Activated gamma-delta T cell (primary cell): ENCODE data around the gene TXNDC2.
"Not testable (repeated sequence)": the region's sequence is repeated elsewhere in the genome, so short reads cannot be mapped to it uniquely, and the experiment has no call there.

Experiments used
- DNase-seq: peaks from one replicate; lab custom pipeline; 2025; lab: John Stamatoyannopoulos, UW
- total RNA-seq, 2 donors: gene quantifications; one replicate each; lab custom pipeline; 2026; lab: John Stamatoyannopoulos, UW

The TXNDC2 gene
- 0 reads per million in 2 donors for total RNA-seq

DNA sequence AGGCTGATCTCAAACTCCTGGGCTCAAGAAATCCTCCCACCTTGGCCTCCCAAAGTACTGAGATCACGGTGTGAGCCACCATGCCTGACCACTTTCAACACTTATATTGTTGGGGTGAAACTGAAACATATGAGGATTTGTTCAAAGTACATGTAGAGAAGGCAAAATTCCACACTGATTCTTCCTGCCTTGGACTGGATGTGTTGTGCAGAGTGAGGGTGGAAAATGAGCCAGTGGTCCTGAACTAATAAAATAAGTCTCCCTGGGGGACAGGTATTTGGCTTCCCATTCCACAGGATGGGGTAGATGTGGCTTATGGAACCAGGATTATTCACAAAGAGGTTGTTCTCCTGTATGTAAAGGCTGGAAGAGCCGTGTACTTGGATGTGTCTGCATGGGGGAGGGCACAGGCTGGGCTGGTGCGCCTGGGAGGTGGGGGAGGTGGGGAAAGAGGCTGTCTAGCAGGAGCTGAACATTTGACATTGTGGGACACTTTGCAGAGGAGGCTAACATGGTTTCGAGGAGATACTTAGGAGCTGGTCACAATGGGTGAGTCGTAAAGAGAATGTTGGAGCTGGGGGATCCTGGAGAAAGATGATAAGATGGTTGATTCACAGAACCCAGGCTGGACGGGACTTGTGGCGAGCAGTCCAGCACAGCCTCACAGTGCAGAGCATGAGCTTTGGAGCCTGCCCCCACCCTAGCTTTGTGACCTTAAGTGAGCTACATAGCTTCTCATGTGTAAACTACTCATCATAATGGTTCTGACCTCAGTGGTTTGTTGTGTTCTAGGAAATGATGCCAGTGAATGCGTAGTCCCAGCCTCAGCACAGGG, at the start of gene TXNDC2:
TSS of gene TXNDC2 (plus strand) at position 804 of the 835 bp plus-strand sequence. CDS start 708 bp downstream, outside the sequence.
- no peak for DNase-seq

DNA sequence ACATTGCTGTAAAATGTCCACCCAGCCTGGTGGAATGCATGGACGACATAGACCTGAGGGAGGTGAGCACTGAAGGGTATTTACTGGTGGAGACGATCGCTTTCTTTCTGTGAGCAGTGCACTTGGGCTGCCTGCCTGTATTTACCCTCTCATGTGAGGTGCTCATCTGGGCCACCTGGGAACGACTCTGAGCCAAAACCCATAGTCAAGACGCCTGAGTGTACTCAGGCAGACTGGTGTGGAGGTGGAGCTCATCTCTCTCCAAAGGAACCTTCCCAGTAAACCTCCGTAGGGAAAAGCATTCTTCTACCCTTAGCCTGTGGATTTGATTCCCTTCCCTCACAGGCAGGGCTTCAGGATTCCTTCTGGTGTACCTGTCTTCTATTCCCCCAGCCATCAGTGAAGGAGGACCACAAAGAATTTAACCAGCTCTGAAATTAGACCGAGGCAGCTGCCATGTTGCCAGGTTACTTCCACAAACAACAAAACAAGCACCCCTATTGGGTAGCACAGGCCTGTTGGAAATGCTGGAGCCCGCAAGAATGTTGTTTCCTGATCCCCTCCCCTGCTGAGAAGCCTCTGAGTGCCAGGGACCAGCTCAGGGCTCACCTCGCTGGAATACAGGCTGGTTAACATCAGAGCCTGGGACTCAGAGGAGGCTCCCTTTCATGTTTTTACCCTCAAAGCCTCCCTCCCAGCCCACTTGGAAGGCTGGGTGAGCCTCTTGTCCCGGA, 47.5 kb upstream of the TXNDC2 start:
- DNase-seq = no peak

DNA sequence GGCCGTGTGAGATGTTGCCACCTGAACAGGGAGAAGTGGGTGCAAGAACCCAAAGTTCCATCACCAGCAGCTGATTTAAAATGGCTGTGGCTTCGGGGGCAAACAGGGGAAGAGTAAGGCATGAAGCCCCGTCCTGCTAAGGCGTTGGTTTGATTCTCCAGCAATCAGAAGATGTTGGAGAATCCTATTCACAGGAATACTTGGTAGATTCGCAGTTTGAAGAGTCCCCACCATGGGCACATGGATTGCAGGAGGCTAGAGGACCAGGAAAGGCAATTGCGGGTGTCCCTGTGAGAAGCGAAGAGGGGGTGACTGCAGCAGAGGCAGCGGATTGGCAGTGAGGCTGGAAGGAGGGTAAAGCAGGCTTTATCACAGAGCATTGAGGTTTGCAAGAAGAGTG, 46.6 kb upstream of the TXNDC2 start:
- no peak for DNase-seq

DNA sequence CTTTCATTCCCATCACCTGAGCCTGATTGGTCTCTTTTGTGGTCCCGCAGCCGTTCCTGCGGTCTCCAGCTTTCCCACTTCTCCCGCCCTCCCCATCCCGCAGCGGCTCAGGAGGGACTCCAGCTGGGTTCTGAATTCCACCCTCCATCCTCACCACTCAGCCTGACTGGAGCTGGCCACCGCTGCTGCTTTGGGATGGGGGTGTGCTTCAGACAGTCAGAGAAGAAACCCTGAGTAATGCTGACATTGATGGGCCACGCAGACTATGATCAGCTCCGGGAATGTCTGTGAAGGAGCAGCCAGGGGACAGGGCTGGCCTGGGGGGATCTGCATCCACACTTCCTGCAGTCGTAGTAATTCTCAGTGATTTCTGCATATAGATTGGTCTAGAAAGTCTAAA, 45.9 kb upstream of the TXNDC2 start:
- DNase-seq = no peak

DNA sequence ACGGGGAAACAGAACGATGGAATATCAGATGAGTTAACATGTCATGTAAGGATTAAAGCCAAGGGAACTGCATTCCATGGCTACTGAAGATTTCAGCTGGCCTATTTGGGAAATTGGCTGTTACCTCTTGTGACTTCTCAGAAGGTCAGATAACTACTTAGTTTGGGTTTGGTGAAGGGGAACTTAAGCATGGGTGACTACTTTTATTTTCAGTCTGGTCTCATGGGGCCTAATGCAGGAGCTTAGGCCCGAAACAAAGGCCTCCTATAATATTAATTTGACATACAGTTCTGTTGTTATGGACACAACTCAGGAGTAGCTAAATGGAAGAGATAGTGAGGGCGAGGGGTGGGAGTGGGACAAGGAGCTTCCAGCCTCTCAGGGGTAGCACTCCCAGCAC, 44.0 kb upstream of the TXNDC2 start:
- DNase-seq = no peak

DNA sequence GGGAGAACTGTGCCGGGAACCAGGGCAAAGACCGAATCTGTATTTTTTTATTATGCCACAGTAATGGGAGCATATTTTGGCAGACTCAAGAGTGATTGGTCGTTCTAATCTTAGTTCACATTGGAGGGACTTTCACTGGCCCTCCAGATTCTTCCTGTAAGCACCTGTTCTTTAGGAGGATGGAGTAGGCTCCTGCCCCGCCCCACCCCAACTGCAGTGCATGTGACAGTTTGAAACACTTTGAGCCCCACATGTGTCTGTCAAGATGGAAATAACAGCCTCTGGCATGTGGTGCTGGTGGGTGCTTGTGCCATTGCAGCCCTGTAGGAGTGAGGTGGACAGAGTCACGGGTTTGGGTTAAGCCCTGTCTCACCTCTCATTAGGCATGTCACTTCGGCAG, 43.3 kb upstream of the TXNDC2 start:
- no peak for DNase-seq

DNA sequence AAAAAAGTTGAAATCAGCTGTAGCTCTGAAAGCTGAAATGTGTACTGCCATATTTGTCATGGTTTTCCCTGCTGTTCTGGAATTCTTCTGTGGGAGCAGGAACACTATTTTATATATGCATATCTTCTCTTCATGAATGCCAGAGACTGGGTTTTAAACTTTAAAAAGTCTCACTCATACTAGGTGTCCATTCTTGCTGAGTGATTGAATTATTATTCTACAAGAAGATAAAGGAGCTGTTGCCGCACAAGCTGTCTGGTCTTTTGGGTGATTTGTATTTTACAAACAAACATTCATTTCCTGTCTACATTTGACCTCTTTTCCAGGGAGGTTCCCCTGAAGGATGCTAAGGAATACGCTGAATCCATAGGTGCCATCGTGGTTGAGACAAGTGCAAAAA, 40.5 kb upstream of the TXNDC2 start:
- no peak for DNase-seq

DNA sequence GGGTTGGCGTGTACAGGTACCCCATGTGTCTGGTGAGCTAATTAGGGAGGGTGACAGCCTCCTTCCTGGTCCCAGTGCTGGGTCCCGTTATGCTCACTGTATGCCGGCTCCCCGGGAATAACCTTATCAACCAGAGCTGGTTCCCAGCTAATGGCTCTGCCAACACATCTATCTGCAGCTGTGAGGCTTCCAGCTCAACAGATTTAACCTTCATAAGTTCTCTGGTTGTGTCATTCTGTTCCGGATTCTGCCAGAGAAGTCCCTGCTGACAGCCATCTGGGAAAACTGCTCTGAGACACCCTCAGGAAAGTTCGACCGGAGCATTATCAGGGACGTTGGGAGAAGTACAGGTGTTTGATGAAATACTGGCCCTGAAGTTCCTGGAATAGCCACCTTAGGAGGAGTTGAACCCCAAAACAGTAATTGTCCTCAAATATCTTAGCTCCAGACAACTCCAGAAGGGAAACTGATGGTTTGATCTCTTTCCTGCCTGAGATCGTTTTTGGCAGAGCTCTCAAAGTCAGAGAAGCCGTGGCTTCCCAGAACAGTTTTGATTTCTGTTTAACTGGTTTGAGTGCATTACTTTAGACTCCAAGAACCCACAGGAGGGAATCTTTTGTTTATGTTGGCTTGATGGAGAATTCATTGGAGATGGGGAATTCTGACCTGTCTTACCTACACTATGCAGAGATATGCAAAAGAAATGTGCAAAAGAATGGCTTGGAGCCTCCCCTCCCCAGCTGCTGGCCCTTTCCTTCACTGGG, 39.4 kb upstream of the TXNDC2 start:
- DNase-seq = no peak

DNA sequence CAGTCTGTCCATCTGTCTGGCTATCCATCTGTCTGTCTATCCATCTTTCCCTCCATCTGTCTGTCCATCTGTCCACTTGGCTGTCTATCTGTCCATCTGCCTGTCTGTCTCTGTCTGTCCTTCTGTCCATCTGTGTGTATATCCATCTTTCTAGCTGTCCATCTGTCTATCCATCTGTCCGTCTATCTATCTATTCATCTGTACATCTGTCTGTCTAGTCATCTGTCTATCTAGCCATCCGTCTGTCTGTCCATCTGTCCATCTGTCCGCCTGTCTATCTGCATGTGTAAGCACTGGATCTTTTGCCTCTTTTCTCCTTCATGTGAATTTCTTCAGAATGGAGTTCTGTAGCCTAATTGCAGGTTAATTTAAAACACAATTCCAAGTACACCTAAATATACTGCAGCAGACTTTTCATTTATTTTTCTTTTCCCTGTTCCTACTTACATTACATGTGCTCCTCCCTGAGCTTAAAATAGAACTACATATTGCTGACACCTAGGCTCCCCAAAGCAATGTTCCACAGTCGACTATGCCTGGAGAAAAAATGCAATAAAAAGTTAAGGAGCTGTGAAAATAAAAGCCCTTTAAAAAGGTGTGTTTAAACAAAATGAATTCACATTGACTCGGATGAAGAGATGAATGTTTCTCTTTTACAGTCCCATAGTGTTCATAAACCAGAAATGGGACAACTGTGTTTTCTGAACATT, 37.4 kb upstream of the TXNDC2 start:
- DNase-seq = no peak

DNA sequence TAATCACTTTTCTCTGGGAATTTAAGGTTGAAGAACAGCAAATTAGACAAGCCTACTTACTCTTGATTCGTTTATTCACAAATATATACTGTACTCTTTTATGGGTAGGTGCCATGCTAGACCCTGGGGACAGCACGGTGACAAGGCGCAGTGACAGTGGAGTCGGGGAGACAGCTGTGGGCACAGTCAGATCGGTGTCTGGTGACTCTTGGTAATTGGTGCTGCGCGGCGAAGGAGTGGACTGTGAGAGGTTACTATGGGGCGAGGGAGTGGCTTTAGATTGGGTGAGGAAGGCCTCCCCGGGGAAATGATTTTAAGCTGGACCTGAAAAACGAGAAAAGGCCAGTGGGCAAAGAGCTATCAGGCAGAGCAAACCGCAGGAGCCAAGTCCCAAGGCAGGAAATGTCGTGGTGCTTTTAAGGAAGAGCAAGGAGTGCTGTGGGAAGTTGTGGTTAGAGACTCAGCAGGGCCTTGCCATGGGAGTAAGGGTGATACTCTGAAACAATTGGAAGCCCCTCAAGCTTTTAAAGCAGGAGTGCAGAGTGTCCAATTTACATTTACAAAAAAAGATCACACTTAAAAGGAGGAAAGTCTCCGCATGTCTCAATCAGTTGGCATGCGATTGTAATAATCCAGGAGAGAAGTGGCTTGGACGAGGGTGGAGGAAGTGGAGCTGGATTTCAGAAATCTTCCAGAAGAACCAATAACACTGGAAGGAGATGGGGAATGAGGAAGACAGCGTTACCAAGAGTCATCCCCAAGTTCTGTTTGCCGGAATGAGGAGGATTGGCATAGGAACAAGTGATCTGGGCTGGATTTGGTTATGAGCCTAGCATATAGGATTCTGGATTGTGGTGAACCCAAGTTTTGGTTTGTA, 36.1 kb upstream of the TXNDC2 start:
- DNase-seq = no peak

DNA sequence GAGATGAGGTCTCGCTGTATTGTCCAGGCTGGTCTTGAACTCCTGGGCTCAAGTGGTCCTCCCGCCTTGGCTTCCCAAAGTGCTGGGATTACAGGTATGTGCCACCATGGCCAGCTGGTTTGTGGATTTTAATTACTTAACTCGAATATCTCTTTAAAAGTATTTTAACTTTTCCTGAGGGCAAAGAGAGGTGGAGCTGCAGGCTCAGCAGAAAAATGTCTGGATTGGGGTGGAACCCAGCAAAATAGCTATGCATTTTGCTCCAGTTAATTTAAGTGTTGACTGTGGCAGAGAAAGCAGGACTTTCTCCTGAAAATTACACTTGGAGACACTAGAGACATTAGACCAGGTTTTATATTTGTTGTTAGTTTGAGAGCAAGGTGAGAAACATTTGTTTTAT, 35.5 kb upstream of the TXNDC2 start:
- DNase-seq = no peak

DNA sequence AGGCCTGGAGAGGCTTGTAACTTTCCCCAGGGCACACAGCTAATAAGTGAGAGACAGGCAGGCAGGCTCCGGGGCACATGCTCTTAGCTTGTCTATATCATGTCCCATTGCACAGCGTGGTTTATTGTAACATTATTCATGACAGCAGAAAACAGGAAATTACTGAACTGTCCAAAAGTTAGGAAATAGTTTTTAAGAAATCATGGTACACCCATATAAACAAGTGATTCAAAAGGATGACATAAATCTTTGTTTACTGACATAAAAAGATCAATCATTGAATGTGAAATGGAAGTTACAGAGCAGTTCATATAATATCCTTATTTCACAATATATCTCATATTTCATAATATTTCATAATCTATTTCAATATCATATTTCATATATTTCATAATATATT, 34.3 kb upstream of the TXNDC2 start:
- DNase-seq = no peak

DNA sequence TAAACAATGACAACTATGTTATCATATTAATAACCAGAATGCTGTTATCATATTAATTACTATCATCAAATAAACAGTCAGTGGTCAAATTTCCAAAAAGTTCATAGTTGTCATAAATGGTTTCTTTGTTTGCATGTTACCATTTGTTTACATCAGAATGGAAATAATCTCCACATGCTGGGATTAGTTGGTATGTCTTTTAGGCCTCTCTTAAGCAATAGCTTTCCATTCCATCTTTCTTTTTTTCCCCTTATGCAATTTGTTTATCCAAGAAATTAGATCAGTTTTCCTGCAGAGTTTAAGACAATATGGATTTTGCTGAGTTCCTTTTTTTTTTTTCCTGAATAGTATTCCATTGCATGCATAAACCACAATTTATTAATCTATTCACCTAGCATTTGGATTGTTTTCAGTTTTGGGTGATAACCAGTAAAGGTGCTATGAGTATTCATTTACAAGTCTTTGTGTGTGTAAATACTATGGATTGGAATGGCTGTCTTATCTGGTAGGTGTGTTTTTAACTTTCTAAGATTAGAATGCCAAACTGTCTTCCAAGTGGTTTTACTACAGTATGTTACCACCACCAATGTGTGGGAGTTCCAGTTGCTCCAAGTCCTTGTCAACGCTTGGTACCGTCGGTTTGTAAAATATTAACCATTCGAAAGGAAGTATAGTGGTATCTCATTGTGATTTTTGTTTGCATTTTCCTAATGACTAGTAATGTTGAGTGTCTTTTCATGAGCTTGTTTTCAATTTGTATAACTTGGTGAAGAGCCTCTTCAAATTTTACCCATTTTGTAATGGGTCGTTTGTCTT, 33.3 kb upstream of the TXNDC2 start:
- DNase-seq = no peak

DNA sequence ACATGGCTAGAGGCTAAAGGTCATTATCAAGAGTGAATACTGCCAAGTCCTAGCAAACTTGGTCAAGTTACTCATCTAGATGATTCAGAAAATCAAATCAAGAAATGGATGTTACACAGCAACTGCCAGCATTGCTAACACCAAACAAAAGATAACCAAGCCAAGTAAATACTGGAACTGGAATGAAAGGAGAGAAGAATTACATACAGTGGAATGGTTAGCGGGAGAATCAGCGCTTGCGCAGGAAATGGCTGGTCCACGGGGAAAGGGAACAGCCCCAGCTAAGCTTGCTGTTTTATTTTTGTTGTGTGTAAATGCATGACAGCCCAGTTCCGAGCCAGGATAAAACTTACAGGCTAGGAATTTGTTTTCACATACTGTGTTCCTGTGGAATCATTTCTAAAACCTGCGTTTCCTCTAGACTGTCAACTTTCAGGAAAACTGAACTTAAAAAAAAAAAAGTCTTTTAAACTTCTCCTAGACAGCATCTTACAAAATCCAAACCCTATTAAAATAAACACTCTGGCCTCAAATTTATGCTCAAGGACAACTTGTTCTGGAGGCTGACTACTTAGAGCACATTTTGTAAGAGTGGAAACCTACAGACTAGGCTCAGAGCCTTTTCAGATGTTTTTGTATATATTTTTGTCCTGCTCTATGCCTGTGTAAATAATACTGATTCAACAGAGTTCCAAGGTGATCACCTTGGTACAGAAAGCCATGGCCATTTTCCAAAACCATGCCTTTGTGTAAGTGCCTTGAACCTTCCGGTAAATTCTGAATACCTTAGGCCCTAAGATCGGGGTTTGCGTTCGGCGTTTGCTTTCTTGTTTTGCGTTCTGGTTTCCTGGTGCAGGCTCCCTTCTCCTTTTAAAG, 30.7 kb upstream of the TXNDC2 start:
- no peak for DNase-seq

DNA sequence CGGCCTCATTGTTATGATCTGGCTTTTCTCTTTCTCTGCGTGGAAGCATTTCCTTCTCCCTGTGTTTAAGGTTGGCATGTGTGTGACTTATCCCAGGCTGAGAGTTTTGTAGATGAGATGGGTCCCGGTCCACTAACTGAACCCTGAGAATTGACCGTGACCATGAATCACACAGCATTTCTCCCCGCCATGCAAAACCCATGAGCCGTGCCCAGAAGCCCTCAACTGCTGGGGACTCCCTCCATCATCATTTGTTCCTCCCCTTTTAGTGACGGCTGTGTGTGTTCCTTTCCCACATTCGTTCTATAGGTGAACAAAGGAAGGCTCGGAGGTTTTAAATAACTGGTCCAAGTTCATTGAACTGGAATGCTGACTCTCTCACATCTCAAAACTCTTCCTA, 30.1 kb upstream of the TXNDC2 start:
- DNase-seq = no peak

DNA sequence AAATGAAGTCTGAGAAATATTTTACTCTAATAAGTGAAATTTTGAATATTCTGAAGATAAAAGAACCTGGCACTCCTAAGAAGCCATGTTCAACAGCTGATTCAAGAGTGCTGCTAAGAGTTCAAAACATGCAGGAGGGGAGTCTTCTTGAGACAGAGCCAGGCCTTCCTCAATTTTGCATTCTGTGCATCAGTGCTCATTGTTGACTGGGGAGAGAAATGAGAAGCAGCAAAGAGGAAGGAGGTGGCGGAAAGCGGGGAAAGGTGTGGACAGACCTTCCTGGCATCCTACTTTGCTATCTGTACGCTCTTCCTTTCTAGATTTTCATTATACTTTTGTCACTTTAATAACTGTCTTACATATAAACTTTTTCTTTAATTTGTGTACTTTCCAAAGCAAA, 29.7 kb upstream of the TXNDC2 start:
- DNase-seq = no peak

DNA sequence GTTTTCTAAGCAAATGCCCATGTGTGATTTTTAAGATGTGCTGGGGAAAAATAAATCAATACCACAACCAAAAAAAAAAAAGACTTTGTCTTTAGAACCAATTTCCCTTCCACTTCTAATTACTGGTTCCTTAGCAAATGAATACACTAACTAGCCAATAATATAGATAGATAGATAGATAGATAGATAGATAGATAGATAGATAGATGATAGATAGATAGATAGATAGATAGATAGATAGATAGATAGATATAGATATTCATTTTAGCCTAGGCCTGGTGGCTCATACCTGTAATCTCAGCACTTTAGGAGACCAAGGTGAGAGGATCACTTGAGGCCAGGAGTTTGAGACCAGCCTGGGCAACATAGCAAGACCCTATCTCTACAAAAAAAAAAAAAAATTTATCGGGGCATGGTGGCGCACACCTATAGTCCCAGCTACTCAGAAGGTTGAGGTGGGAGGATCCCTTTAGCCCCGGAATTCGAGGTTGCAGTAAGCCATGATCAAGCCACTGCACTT, 28.2 kb upstream of the TXNDC2 start:
- not testable (repeated sequence) for DNase-seq

DNA sequence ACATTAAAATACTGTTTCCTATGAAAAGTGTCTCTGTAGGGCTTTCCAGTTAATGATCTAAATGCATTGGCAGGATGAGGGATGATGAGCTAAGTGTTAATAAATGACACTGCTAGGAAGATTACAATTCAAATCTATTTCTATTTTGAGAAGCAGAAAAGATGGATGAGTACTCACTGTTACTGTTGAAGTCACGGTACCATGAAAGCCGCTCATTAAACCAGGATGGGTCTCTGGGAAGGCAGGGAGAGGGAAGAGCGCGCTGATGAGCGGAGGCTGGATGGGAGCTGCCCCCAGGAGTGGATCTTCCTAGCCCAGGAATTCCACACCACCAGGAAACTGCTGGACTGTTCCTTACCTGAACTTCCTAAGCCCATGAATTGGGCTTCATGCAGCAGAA, 27.1 kb upstream of the TXNDC2 start:
- no peak for DNase-seq

DNA sequence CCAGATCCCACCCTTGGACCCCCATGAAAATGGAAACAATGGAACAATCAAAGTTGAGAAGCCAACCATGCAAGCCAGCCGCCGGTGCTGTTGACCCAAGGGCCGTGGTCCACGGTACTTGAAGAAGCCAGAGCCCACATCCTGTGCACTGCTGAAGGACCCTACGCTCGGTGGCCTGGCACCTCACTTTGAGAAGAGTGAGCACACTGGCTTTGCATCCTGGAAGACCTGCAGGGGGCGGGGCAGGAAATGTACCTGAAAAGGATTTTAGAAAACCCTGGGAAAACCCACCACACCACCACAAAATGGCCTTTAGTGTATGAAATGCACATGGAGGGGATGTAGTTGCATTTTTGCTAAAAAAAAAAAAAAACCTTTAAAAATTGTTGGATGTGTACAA, 26.5 kb upstream of the TXNDC2 start:
- no peak for DNase-seq
